Fibroblast of lung (primary cell): ENCODE data around the gene ACO2. TPM values are rescaled to one million over a fixed set of nuclear protein-coding genes. Genes with fewer than 3 reads are reported as not detected.

ENCODE experiments used
- DNase-seq, 2 donors: peaks; one replicate each; pipeline versions ENCODE4 v3.0.0 to v3.0.0-alpha.2; 2010; ENCODE audit warnings: low read depth in 2 of 2
- H2AFZ ChIP-seq: 2 replicates; pipeline ENCODE4 v1.5.1; 2012; ENCODE audit warnings: low read length, control low read depth, inconsistent platforms
- H3K27ac ChIP-seq: 2 replicates; pipeline ENCODE4 v1.5.1; 2011; ENCODE audit warnings: low read length, control low read depth; ENCODE audit not compliant: insufficient read depth
- H3K27me3 ChIP-seq: 2 replicates; pipeline ENCODE4 v1.5.1; 2011; ENCODE audit warnings: mild to moderate bottlenecking, low read length; ENCODE audit not compliant: control insufficient read depth, insufficient read depth
- H3K36me3 ChIP-seq: 2 replicates; pipeline ENCODE4 v1.5.1; 2011; ENCODE audit warnings: low read length; ENCODE audit not compliant: control insufficient read depth, insufficient read depth
- H3K4me1 ChIP-seq: 2 replicates; pipeline ENCODE4 v1.5.1; 2011; ENCODE audit warnings: low read length; ENCODE audit not compliant: control insufficient read depth, insufficient read depth; ENCODE audit errors: extremely low read depth
- H3K4me2 ChIP-seq: 2 replicates; pipeline ENCODE4 v1.5.1; 2011; ENCODE audit warnings: low read length, control low read depth; ENCODE audit not compliant: insufficient read depth; ENCODE audit errors: extremely low read depth
- H3K4me3 ChIP-seq, 4 experiments: fragments of 200-600 bp in 1 of 4; sonication (generic) in 1 of 4; replicated peaks in 1 of 4; 2 replicates each; pipeline ENCODE4 v1.5.1; 2011 to 2016; ENCODE audit warnings: low read length in 4 of 4, low read depth in 3 of 4, mild to moderate bottlenecking in 3 of 4, control low read depth in 2 of 4, inconsistent platforms in 1 of 4, mixed read lengths in 1 of 4; ENCODE audit not compliant: insufficient read depth in 1 of 4; ENCODE audit errors: control extremely low read depth in 1 of 4
- H3K79me2 ChIP-seq: 2 replicates; pipeline ENCODE4 v1.5.1; 2012; ENCODE audit warnings: mild to moderate bottlenecking, low read length, inconsistent platforms; ENCODE audit not compliant: control insufficient read depth, insufficient read depth
- H3K9ac ChIP-seq: 2 replicates; pipeline ENCODE4 v1.5.1; 2011; ENCODE audit warnings: mild to moderate bottlenecking, low read length, control low read depth; ENCODE audit not compliant: insufficient read depth
- H3K9me3 ChIP-seq: 2 replicates; pipeline ENCODE4 v1.5.1; 2012; ENCODE audit warnings: low read depth, low read length; ENCODE audit not compliant: control insufficient read depth, insufficient read depth
- H4K20me1 ChIP-seq: 2 replicates; pipeline ENCODE4 v1.5.1; 2011; ENCODE audit warnings: low read length; ENCODE audit not compliant: control insufficient read depth, insufficient read depth; ENCODE audit errors: extremely low read depth
- CTCF ChIP-seq, 2 donors: IDR thresholded peaks in 1 of 2; conservative IDR thresholded peaks in 1 of 2; 1 replicate in 1 of 2; 2 replicates in 1 of 2; pipeline ENCODE4 v1.5.1; 2011 to 2012; ENCODE audit warnings: low read length in 2 of 2, control low read depth in 1 of 2, inconsistent platforms in 1 of 2, low read depth in 1 of 2, mild to moderate bottlenecking in 1 of 2
- EZH2 ChIP-seq: IDR thresholded peaks from 2 replicates; pipeline ENCODE4 v1.5.1; 2012; ENCODE audit warnings: low read length, control low read depth, mild to moderate bottlenecking; ENCODE audit errors: missing control alignments
- polyA minus RNA-seq: library from RNA; depleted of rRNA, polyadenylated mRNA; stranded (reverse); fragments of >200 nt; gene quantifications from 2 replicates; pipeline ENCODE4 v1.2.3, GENCODE V29; 2011; ENCODE audit warnings: low replicate concordance
- polyA plus RNA-seq, 2 donors: library from polyadenylated mRNA; depleted of rRNA in 1 of 2; stranded (reverse) in 1 of 2; unstranded in 1 of 2; fragments of >200 nt; gene quantifications; 2 replicates each; pipeline ENCODE4 v1.2.1, GENCODE V29; 2011 to 2012; ENCODE audit warnings: missing spikeins in 1 of 2
- total RNA-seq: library from RNA; depleted of rRNA; stranded (reverse); fragments of >200 nt; gene quantifications from 2 replicates; pipeline ENCODE4 v1.2.1, GENCODE V29; 2014

ACO2 gene
- total RNA-seq: 60.4 and 80.3 TPM in 2 replicates
- 37.6 and 52.6 TPM in 2 replicates for polyA plus RNA-seq
- 58.1 and 76.0 TPM in 2 replicates for polyA plus RNA-seq (2012)
- 145 and 147 TPM in 2 replicates for polyA minus RNA-seq

- H3K4me3 ChIP-seq: peak within 1 kb of the TSS; percentile 81 to 98 (median 93)
- H3K9ac ChIP-seq: peak within 1 kb of the TSS; percentile 93
- peak; percentile 98 for DNase-seq
- peaks cover 8% of the 10 kb centered on the region for H3K36me3 ChIP-seq
- H2AFZ ChIP-seq: peak within 1 kb of the TSS; percentile 88
- H3K9me3 ChIP-seq: no peaks in the 10 kb centered on the region
- H3K4me1 ChIP-seq: peaks cover 10% of the 10 kb centered on the region
- H3K27me3 ChIP-seq: no peaks in the 10 kb centered on the region
- no peaks in the 10 kb centered on the region for H4K20me1 ChIP-seq
- TF ChIP-seq EZH2 (no peak), CTCF (conservative IDR thresholded peaks at IDR 0.05 in 1 of 2, IDR thresholded peaks at IDR 0.05 in 1 of 2; ENCODE audit: low read depth in 1 of 2, low read length in 2 of 2) (no peak)
- H3K27ac ChIP-seq: peak within 1 kb of the TSS; percentile 97
- H3K79me2 ChIP-seq: peaks cover 62% of the 10 kb centered on the region
- H3K4me2 ChIP-seq: peak within 1 kb of the TSS; percentile 99
Observed at GRCh38 chr22:41468381-41469217, at the start of gene ACO2, which contains the start of gene PHF5A. ACO2 (plus strand) TSS chr22:41469117; CDS start chr22:41469147, 30 bp downstream. PHF5A (minus strand) TSS chr22:41468692; CDS start chr22:41468653, 39 bp downstream.

- Histone ChIP-seq H3K79me2 (no peaks in the 10 kb centered on the region), H3K9ac (no peak overlapping the region), H2AFZ (no peak overlapping the region), H3K4me3 (no peak overlapping the region), H3K4me2 (no peak overlapping the region), H4K20me1 (no peaks in the 10 kb centered on the region), H3K27ac (no peak overlapping the region), H3K27me3 (no peaks in the 10 kb centered on the region), H3K4me1 (no peaks in the 10 kb centered on the region), H3K9me3 (no peaks in the 10 kb centered on the region), H3K36me3 (no peaks in the 10 kb centered on the region)
- no peak for TF ChIP-seq CTCF (conservative IDR thresholded peaks at IDR 0.05 in 1 of 2, IDR thresholded peaks at IDR 0.05 in 1 of 2; ENCODE audit: low read depth in 1 of 2, low read length in 2 of 2)
- no peak for TF ChIP-seq EZH2
- no peak for DNase-seq
Observed at GRCh38 chr22:41425660-41426365, 43.1 kb upstream of the ACO2 start.
